H1 (cell line): ENCODE data around the gene BBS9. TPM values are rescaled to one million over a fixed set of nuclear protein-coding genes. Genes with fewer than 3 reads are reported as not detected.

Source experiments
- CEBPB ChIP-seq: IDR thresholded peaks from 2 replicates; pipeline ENCODE4 v1.6.1; 2012; ENCODE audit warnings: low read depth, low read length
- CHD7 ChIP-seq: fragments of 300-600 bp; sonication (generic); IDR thresholded peaks from 2 replicates; pipeline ENCODE4 v1.7.1; 2012; ENCODE audit warnings: low read length, moderate library complexity, mild to moderate bottlenecking, inconsistent platforms; ENCODE audit not compliant: insufficient replicate concordance
- PHF8 ChIP-seq: fragments of 200-600 bp; sonication (generic); conservative IDR thresholded peaks from 2 replicates; pipeline ENCODE4 v1.7.1; 2012; ENCODE audit warnings: low read depth, mild to moderate bottlenecking, inconsistent platforms, low read length, moderate library complexity
- SRF ChIP-seq: IDR thresholded peaks from 2 replicates; pipeline ENCODE4 v1.6.1; 2011; ENCODE audit warnings: mild to moderate bottlenecking, low read depth, low read length, moderate library complexity
- YY1 ChIP-seq: IDR thresholded peaks from 2 replicates; pipeline ENCODE4 v1.6.1; 2011; ENCODE audit warnings: low read depth, mild to moderate bottlenecking, low read length
- polyA plus RNA-seq, 7 experiments: library from polyadenylated mRNA; depleted of rRNA in 3 of 7; stranded (reverse) in 5 of 7; unstranded in 2 of 7; fragments of >200 nt in 5 of 7; fragments of 200-250 nt in 2 of 7; gene quantifications; 1 replicate in 5 of 7; 2 replicates in 1 of 7; 4 replicates in 1 of 7; pipeline versions ENCODE4 v1.2.1 to v1.2.3, GENCODE V29; 2011 to 2013; ENCODE audit warnings: missing spikeins in 2 of 7, mixed read lengths in 2 of 7
- total RNA-seq: library from RNA; stranded (reverse); fragmentation: NEBNext Ultra II Directional; extraction: Animal tissue kit (Norgen Biotek cat#: 25700); gene quantifications from 2 replicates; pipeline ENCODE4 v1.2.1, GENCODE V29; 2021

The BBS9 gene
- total and polyA plus RNA-seq, 2 of the 8 experiments (the other 6 are each of a cell fraction or from before 2014, with no cell fraction given) = 22.3 to 37.0 TPM

DNA sequence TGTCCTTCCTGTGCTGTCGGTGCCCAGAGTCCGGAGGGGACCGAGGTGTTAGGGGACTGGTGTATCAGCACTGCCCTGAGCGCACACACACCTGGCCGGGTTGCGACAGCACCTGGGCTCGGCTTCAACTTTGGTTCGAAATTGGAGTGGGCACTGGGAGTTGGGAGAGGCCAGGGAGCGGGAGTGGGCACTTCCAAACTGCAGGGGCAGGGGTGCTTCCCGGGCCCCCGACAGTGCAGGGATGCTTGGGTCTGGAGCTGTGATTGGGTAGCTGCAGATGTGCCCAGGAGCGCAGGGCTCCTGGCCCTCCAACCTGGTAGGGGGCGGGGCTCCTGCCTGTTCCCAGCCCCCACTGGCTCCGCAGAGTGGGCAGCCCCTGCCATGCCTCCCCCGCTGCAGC, 7.7 kb downstream of the BBS9 start (continued):
- TF ChIP-seq CHD7 (no peak), PHF8 (no peak), CEBPB (0 out of 2 replicates have a peak, but pooled peaks have one; percentile 4), SRF (no peak), YY1 (0 out of 2 replicates have a peak, but pooled peaks have one; percentile 21)
